Inflammatory macrophage (primary cell): ENCODE measurements around the gene CLPTM1L.

ENCODE experiments used
- DNase-seq, 2 donors: peaks; one replicate each; pipeline ENCODE4 v3.0.0-alpha.2; 2020 to 2022

The CLPTM1L gene

DNA sequence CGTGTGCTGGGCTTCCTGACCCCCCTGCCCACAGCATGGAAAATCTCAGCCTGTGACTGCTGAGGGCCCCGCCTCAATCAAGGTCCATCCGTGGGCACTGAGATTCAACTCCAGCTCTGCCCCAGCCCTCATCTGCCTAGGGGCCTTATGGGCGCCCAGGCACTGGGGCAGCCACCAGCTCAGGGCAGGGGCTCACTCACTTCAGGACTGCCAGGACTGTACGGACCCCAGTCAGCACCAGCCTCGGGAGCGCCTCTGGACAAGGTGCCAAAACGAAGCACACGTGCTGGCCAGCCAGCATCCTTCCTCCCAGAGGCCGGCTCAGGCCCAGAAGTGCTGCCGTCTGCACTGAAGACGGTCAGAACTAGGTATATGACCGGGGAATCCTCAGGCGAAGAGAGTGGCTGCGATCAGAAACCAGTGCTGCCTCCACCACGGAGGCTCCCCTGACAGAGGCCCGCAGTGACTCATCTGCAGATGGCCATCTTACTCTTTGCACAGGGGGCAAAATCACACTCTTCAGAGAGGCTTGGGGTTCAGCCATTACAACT is 19.6 kb downstream of the CLPTM1L start:
- DNase-seq = no peak

DNA sequence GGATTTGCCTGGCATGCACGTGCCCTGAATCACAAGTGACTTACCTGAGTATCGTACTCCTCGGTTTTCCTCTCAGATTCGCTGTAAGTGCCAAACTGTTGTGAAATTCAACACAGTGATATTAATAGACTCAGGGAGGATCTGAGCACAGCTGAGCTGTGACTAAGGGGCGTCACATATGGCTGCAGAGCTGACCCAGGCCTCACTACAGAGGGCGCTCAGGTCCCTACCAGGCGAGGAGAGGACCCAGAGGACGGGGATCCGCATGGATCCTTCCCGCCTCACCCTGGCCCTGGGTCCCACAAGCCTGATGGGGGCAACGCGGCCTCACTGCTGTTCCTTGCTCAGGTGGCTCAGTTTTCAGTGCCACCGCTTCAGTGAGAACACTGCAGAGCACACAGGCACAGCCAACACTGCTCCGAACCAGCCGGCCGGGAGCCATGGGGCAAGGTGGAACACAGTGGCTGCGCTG is 20.1 kb downstream of the CLPTM1L start:
- DNase-seq = no peak

DNA sequence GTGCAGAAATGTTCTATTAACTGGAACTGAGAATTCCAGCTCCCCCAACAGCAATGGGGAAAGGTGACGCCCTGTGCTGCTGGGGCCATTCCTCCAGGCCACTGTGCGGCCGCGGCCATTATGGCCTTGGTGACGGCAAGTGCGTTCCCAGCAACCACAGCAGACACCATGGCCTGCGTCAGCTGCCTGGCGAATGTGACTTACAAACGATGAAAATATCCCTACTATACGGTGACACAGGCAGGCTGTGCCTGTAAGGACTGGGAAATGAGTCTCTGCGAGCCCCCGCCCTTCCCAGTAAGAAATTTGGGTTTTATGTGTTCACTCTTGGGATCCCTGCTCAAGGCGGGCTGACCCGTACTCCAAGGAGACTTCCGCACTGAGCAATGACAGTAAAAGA is 20.6 kb downstream of the CLPTM1L start:
- no peak for DNase-seq

DNA sequence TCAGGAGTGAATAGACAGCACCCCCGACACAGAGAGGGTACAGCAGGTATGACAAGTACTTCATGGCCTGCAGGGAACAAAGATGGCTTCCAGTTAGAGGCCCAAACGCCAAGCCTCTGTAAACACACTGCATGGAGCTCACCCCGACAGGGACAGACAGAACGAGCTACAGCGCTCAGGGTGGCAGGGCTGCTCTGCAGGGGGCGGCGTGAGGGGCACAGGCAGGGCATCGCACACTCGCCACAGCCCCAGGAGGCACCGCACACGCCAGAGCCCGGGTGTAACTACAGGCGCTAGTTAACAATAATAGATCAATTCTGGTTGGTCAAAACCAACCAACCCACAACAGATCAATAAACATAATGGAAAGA is 21.1 kb downstream of the CLPTM1L start:
- DNase-seq = no peak

DNA sequence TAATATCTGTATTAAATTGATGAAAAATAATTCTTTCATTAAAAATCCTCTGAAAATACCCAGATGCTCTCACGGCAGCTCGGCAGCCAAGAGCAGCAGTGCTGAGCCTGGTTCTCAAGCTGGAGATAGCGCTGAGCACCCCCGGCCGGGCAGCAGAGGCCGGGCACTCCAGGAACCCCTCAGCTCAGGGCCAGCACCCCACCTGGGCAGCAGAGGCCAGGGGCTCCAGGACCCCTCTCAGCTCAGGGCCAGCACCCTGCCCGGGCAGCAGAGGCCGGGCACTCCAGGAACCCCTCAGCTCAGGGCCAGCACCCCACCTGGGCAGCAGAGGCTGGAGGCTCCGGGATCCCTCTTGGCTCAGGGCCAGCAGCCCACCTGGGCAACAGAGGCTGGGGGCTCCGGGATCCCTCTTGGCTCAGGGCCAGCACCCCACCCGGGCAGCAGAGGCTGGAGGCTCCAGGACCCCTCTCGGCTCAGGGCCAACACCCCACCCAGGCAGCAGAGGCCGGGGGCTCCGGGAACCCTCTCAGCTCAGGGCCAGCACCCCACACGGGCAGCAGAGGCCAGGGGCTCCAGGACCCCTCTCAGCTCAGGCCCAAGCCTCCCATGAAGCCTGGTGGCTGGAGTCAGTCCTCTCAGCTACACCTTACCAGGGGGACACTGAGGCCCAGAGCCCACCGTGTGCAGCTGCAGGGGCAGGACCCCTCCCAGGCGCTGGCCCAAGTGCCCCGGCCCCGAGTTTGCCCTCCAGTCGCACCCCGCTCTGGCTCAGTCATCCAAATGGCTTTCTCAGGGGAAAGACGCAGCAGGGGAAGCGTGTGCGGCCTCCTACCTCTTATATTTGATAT is 21.7 kb downstream of the CLPTM1L start:
- no peak for DNase-seq

DNA sequence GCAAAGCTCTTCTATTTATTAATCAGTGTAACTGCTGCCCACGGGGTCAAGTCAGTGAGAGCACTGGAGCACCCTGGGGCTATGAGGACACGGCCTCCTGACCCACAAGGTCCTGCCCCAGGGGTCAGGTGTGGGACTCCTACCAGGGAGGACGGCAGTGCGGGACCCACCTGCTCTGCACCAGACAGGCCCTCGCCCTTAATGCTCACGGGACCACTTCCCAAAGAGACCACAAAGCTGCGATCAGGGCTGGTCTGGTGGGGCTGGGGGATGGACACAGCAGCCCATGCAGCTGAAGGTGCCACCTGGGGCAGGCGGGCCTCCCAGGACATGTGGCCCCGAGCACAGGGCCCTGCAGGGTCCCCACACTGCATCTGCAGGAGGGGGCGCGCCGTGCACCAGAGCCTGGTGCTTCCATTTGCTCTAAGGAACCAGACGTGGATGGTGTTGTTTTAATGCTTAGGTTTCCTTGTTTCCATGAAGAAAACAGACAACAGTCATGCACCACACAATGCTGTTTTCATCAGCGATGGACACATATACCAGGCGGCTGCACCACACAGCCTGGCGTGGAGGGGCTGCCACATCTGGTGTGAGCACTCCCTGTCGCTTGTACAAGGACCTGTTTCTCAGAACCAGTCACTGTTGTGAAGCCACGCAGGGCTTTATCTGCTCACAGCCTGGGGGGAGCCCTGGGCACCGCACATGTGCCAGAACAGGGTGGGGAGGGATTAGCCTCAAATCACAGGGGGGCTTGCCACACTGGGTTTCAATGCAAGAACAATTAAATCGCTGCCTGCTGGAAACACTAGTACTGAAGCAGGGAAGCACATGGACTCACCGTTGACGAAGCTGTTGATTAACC is 22.6 kb downstream of the CLPTM1L start:
- no peak for DNase-seq

DNA sequence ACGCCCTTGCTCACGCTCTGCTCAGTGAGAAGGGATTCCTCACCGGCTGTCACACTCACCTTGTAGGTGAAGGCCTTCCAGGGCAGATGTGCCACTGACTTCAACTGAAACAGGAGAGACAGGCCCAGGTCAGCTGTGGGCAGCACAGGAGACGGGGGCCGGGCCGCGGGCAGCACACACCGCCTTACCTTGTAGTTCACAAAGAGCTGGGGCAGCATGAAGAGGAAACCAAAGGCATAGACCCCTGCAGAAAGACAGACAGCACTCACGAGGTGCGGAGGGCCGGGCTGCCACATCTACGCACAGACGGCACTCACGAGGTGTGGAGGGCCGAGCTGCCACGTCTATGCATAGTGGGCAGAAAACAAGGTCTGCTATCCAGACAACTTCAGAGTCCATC is 23.3 kb downstream of the CLPTM1L start:
- DNase-seq = no peak

DNA sequence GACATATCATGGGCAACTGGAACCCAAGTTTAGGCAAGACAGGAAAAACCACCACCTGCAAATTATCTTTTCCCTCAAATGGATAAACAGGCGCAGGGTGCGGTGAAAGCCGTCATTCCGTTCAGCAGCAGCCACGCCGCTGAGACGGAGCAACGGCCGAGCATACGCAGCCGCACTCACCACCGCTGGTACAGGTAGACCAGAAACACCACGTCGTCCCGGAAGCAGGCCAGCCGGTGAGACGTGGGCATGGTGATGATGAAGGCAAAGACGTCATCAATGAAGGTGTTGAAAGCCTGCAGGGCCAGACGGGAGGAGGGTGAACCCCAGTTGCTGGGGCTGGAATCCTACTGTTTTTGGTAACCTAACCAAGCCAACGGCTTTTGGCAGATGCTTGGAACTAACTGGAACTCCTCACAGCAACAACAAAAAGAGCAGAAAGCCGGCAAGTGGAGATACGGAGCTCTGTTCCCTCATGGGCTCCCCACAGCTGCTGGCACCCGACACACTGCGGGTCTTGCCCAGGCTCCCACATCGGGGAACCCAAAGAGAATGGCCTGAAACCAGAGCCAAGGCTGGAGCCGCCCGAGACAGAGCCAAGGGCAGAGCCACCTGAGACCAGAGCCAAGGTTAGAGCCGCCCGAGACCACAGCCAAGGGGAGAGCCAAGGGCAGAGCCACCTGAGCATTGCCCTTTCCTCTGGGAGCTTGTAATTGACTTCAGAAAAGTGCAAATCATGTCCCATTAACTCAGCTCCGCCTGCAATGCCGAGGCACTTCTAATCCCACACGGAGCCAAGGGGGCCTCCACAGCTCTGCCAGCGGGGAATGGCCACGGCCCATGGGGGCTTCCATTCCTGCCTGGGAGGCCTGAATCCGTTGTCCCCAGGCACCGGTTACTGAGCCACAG is 24.2 kb downstream of the CLPTM1L start:
- DNase-seq = no peak

DNA sequence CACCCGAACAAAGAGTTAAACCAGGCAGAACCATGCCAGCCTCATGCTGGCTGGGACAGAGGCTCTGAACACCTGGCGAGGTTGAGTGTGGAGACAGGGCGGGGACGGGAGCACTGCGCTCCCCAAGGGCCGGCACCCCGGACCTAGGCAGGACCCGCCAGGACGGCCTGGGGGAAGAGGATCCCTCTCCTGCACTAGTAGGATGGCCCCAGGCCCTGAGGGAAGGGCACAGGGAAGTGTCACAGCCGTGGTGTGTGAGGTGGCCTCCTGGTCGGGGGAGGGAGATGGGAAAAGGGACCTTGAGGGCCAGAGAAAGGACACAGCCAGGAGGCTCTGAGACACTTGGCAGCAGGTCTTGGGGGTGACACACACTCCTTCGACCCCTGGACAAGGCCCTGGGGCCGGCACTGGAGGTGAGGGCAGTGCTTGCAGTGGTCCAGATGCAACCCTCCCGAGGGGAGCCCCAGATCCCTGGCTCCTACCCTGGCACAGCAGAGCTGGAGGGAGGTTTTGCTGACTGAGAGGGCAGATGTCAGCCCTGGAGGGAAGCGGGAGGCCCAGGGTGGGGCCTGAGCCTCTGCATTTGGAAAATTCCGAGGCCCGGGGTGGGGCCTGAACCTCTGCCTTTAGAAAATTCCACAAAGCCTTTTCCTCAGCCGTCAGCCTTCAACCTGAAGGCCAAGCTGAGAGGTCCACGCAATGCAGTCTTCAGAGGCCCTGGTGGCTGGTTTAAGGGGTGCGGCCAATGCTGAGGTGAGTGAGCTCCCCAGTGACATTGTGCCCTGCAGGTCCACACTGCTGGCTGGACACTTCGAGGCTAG is 25.3 kb downstream of the CLPTM1L start:
- DNase-seq = no peak

DNA sequence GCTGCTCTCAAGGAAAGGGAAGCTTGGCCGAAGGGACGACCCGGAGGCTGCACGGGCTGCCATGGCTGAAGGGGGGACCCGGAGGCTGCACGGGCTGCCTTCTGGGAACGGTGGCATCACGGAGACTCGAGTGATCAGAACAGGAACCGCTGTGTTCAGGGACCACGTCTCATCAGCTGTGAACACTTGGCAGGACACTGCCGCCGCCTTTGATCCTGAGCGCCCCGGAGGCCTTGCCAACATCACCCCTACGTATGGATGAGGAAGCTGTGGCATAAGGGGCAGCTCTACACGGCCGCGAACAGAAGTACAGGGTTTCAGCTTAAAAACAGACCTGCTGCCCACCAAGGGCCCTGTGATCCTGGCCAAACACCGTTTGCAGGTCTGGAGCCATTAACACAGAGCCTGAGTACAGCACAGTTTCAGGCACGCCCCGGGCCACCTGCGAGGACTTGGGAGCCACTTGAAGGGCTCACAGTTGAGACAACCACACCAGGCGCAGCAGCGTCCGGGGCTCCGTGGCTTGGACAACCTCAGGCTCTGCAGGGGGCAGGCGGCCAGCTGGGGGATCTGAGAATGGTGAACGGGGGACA is 26.1 kb downstream of the CLPTM1L start:
- no peak for DNase-seq

DNA sequence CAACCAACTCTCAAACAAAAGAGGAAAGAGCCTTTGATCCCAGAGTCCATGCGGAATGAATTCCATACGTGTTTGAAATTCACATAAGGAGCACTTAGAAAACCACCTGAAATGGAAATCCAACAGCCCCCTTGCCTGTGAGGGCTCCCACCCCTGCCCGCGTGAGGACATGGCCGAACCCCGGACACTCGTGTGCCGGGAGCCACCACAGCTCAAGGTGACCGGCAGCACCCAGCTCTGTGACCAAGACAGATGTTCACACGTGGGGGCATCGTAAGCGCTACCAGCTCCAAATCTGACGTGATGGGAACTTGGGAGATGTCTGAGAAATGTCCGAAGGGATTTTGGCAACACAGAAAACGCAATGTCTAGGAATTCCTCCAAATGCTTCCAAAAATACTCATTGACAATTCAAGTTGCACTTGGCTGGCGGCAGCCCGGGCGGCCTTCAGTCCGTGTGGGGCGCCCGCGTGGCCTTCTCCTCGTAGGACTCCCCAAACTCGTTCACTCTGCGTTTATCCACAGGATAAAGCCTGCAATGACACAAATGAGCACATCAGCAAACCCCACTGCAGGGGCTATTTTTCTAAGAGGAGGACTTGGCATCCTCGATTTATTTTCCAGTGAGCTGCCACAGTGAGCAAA is 26.9 kb downstream of the CLPTM1L start:
- no peak for DNase-seq

DNA sequence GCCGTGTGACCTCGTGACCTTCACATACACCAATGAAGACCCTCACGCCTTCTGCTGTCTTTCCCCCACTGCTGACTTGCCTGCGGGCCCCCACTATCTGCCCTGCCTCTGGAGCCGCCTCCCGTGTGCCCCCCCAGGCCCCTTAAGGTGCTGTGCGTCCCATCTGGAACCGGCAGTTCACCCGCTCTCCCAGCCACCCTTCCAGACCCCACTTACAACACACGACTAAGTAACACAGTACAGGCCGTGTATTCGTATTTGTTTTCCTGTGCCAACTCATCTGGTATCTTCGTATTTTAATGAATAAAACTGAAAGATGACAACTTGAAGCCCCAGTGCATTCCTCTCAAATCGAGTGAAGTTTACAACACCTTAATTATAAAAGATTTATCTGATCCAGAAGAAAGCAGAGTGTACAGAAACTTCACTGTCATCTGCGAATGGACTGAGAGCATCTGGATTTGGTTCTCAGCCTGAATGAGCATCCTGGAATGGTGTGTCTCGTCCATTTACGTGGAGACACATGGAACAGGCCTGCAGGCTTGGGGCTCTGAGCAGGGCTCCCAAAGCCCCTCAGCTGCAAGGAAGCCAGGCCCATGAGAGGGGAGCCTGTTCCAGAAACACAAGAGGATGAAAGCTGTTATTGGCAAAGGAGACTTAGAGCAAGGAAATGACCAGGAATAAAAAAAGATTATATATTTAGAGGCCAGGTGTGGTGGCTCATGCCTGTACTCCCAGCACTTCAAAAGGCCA is 28.1 kb downstream of the CLPTM1L start:
- DNase-seq = no peak

DNA sequence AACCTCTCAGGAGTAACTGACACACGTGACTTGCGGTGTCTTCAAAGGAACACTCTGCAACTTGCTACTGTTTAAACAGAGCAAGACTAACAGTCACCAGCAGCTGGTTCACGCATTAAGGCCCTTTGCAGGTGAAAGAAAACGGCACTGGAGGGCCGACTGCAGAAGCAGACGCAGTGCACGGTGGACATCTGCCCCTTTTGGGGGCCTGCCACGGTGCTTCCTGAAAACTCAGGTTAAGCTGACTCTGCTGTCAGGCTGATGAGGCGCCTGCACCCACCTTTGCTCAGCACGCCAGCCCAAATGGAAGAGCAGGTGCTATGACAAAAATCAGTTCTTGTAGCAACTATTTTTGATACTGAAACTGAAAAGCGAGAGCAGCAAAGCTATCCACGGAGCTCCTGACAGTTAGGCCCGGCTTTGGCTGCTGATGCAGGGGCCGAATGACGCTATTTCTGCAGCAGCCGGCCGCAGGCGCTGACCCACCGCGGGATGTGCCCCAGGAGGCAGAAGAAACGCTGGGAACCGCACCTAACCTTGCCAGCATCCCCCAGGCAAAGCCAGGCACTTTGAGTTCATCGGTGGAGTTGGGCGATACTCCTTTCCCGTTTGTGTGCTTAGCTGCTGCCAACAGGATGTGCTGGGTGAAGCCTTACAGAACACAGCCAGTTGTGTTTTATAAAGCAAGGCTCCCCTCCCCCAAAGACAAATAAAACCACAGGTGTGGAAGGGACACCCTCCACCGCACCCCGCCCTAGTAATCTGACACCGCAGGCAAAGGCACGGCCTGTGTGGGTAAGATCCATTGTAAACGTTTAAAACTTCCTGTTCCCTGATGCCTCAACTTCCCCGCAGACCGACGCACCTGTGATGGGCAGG is 29.0 kb downstream of the CLPTM1L start:
- no peak for DNase-seq

DNA sequence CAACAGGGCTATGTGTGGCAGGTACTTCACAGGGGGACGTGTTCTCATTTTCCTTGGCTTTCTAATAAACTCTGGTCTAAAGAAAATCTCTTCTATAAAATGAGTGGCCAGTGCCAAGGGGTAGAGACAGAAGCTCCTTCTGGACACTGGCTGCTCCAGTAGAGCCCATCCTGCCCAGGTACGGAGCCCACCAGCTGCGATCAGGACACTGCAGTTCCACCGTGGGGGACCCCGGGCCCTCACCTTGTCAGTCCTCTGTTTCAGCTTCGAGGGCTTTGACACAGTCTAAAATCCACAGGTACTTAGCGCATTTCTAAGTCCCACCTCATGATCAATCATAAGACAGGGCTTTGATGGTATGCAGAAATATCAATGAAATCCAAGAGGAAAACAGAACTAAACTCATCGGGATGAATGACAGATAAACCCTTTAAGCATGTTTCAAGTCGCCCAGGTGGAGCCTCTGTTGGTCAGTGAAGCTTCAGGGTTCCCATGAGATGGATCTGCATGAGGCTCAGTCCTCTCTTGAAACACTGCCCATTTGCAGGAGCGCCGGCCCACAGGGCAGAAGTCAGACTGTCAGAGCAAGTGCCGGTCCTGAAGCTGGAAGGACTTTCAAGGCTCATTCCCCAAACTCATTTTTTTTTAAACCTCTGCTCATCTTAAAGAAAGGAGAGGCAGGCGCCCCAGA is 29.7 kb downstream of the CLPTM1L start:
- DNase-seq = no peak

DNA sequence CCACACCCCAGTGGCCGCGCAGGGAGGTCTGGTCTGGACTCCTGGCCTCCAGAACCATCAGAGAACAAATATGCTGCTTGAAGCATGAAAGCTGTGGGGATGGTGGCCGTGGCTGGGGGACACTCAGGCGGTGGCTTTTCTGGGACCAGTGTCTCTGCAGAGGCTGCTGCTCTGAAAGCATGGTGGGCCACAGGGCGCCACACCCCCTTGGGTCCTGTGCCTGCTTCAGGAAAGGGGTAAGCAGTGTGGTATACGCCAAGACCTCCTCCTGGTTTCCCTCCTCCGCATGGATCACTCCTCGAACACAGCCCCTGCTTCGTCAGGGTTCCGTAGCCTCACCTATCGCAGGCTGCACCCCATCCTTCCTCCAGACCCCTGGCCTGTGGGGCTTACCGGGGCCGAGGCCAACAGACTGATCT is 30.3 kb downstream of the CLPTM1L start:
- DNase-seq = no peak

DNA sequence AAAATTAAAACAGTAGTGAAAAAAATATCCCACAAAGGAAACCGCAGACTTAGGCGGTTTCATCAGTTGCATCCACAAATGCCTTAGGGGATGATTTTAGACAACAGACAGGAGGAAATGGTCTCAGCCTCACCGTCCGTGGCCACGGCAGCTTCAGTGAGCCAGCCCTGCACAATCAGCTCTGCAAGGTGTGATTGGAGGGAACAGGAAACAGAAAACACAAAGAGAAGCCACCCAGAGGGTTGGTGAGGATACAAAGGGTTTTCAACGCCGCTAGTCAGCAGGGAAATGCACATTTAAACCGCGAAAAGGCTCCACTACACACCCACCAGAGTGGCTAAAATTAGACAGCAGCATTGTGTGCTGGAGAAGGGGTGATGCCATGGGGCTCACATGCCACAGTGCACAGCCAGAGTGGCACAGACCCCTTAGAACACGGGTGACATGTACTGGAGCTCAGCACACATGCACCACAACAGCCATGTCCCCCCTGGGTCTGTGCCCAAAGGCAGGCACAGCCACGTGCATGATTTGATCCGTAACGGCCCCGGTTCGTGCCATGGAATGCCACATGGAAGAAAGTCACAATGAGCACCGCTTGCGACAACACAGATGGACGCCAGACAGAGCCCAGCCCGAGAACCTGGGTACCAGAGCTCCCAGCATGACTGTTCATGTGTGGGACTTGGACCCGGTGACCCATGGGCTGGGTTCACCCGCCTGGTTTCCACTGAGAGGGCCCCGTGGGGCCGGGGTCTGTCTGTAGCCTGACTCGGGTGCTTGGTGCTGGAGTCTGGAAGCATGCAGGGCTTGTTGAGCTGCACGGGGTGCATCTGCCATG is 31.7 kb downstream of the CLPTM1L start:
- no peak for DNase-seq

DNA sequence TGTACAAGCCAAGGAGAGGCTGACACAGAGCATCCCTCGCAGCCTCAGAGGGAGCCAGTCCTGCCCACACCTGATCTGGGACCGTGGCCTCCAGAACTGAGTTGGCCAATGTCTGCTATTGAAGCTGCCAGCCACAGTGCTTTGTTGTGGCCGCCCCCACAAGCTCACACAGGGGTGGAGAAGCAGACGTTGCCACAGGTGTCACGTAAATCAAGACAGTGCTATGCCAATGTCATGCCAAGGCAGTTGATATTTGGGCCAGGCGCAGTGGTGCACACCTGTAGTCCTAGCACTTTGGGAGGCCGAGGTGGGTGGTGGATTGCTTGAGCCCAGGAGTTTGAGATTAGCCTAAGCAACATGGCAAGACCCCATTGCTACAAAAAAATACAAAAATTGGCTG is 32.7 kb downstream of the CLPTM1L start:
- no peak for DNase-seq
